ENCODE measurements around the gene NOP56. TPM values are rescaled to one million over a fixed set of nuclear protein-coding genes. Genes with fewer than 3 reads are reported as not detected.

The NOP56 gene
- total and polyA plus RNA-seq, 8 donors, result 36.2 to 204 (median 72.0) TPM

DNA sequence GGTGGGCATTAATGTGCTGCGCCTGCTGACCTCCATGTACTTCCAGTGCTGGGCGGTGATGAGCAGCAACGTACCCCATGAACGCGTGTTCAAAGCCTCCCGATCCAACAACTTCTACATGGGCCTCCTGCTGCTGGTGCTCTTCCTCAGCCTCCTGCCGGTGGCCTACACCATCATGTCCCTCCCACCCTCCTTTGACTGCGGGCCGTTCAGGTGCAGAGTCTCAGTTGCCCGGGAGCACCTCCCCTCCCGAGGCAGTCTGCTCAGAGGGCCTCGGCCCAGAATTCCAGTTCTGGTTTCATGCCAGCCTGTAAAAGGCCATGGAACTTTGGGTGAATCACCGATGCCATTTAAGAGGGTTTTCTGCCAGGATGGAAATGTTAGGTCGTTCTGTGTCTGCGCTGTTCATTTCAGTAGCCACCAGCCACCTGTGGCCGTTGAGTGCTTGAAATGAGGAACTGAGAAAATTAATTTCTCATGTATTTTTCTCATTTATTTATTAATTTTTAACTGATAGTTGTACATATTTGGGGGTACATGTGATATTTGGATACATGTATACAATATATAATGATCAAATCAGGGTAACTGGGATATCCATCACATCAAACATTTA, 35.2 kb upstream of the NOP56 start:
- ATAC-seq (no peak), FAIRE-seq (no peak), DNase-seq (no peak)
- no peak overlapping the region for H3K4me3 ChIP-seq
- TF ChIP-seq, protein P1, sequence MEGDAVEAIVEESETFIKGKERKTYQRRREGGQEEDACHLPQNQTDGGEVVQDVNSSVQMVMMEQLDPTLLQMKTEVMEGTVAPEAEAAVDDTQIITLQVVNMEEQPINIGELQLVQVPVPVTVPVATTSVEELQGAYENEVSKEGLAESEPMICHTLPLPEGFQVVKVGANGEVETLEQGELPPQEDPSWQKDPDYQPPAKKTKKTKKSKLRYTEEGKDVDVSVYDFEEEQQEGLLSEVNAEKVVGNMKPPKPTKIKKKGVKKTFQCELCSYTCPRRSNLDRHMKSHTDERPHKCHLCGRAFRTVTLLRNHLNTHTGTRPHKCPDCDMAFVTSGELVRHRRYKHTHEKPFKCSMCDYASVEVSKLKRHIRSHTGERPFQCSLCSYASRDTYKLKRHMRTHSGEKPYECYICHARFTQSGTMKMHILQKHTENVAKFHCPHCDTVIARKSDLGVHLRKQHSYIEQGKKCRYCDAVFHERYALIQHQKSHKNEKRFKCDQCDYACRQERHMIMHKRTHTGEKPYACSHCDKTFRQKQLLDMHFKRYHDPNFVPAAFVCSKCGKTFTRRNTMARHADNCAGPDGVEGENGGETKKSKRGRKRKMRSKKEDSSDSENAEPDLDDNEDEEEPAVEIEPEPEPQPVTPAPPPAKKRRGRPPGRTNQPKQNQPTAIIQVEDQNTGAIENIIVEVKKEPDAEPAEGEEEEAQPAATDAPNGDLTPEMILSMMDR (IDR thresholded peaks at IDR 0.05), result no peak
- no peaks in the 10 kb centered on the region for H3K4me1 ChIP-seq
- no peaks in the 10 kb centered on the region for H3K36me3 ChIP-seq
- no peaks in the 10 kb centered on the region for H3K9me3 ChIP-seq
- H3K27me3 ChIP-seq, result no peaks in the 10 kb centered on the region
- intact Hi-C loops (cut with DNase I), result no loop called here
- no peak overlapping the region for H3K27ac ChIP-seq
- WGBS, 2 donors, result 77 to 79% methylated on average over 16 of the region's 16 CpGs

DNA sequence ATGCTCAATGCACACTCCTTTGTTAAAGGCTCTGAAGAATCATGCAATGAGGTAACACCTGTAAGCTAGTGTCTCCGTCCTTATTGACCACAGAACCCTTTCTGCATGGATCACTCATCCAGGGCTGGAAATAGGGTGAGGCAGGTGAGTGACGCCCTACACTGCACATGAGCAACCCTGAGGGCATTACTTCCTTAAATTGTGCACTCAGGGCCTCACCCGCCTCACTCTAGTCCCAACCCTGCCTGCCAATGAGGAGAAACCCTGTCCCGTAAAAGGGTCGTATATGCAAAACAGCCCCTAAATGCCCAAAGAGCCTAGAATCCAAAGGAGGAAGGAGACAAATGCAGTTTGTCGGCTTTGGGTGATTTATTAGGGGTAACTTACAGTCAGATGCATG, 33.6 kb upstream of the NOP56 start:
- FAIRE-seq (no peak), DNase-seq (no peak), ATAC-seq (no peak)
- no peaks in the 10 kb centered on the region for H3K9me3 ChIP-seq
- WGBS, 2 donors, result 69 to 78% methylated on average over 6 of the region's 6 CpGs
- H3K4me1 ChIP-seq, result no peaks in the 10 kb centered on the region
- H3K4me3 ChIP-seq, result no peak overlapping the region
- no peaks in the 10 kb centered on the region for H3K36me3 ChIP-seq
- H3K27me3 ChIP-seq, result no peaks in the 10 kb centered on the region
- intact Hi-C loops (cut with DNase I), result no loop called here
- TF ChIP-seq, protein P1 (IDR thresholded peaks at IDR 0.05), result no peak
- H3K27ac ChIP-seq, result no peak overlapping the region

DNA sequence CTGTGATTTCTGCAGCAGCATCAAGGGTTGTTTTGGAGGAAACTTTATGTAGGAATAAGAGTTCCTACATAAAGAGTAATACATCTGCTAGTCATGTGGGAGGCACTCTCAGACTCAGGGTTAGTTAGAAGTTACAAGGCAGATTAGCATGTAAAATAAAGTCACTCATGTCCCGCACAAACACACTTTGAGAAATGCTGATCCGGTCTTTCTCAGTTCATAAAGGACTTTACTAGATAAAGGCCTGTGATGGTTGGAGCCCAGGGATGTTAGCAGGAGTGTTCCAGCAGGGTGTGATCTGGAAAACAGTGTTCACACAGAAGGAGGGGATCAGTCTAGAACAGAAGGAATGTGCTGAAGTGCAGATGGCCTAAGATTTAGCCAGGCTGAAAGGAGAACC, 33.1 kb upstream of the NOP56 start:
- 64 to 75% methylated on average over 2 of the region's 2 CpGs for WGBS, 2 donors
- Histone ChIP-seq H3K4me1 (no peaks in the 10 kb centered on the region), H3K27ac (no peak overlapping the region), H3K4me3 (no peak overlapping the region), H3K9me3 (no peaks in the 10 kb centered on the region), H3K27me3 (no peaks in the 10 kb centered on the region), H3K36me3 (no peaks in the 10 kb centered on the region)
- ATAC-seq (no peak), FAIRE-seq (no peak), DNase-seq (no peak)
- intact Hi-C loops (cut with DNase I), result no loop called here
- TF ChIP-seq, protein P1 (IDR thresholded peaks at IDR 0.05), result no peak

DNA sequence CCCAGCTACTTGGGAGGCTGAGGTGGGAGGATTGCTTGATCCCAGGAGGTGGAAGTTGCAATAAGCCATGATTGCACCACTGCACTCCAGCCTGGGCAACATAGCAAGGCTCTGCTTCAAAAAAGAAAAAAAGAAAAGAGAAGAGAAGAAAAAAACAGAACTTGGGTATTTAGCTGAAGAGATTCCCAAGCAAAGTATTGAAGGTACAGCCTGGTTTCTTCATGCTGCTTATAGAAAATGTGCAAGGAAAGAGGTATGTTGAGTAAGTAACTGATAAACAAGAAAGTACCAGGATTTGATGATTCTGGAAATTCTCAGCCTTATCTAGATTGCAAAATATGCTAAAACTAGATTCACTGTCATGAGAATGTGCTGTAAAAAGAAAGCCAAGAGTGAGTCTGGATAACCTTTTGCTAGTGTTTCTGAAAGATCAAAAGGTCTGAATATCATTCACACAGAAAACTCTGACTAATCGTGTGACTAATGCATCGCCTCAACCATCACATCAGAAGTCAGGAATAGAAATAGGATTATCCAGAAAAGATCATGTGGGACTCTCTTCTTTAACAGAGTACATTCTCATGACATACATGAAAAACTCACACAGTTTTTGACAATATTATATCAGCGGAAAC, 32.4 kb upstream of the NOP56 start:
- intact Hi-C loops (cut with DNase I), result no loop called here
- H3K4me1 ChIP-seq, result no peaks in the 10 kb centered on the region
- FAIRE-seq, result no peak
- DNase-seq, result no peak
- no peaks in the 10 kb centered on the region for H3K9me3 ChIP-seq
- H3K27me3 ChIP-seq, result no peaks in the 10 kb centered on the region
- H3K4me3 ChIP-seq, result no peak overlapping the region
- TF ChIP-seq, protein P1 (IDR thresholded peaks at IDR 0.05), result no peak
- ATAC-seq, result no peak
- H3K36me3 ChIP-seq, result no peaks in the 10 kb centered on the region
- 72 to 87% methylated on average over 3 of the region's 3 CpGs for WGBS, 2 donors
- H3K27ac ChIP-seq, result no peak overlapping the region

DNA sequence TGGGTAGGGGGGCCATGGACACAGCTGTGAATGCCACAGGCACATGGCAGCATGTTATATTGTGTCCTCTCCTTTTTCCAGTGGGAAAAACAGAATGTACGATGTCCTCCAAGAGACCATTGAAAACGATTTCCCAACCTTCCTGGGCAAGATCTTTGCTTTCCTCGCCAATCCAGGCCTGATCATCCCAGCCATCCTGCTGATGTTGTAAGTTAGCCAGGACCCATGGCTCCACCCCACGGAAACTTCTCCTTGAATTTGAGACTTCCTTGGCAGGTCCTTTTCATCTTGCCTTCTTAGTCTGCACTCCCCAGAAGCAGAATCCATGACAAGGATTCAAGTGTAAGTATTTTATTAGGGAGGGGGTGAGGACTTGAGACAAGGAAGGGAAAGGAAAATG, 28.2 kb upstream of the NOP56 start:
- no peak for DNase-seq
- H3K4me3 ChIP-seq, result no peak overlapping the region
- H3K27ac ChIP-seq, result no peak overlapping the region
- 56 to 65% methylated on average over 4 of the region's 4 CpGs for WGBS, 2 donors
- FAIRE-seq, result no peak
- no peaks in the 10 kb centered on the region for H3K4me1 ChIP-seq
- H3K27me3 ChIP-seq, result no peaks in the 10 kb centered on the region
- TF ChIP-seq, protein P1 (IDR thresholded peaks at IDR 0.05), result no peak
- peak in 2 of 4 donors; percentile 35 to 40 for ATAC-seq
- intact Hi-C loops (cut with DNase I), result no loop called here
- H3K36me3 ChIP-seq, result no peaks in the 10 kb centered on the region
- H3K9me3 ChIP-seq, result no peaks in the 10 kb centered on the region

Measured in pancreas (tissue), 10 donors.